HCT116 (cell line): ENCODE data around the gene FRMPD4. TPM values are rescaled to one million over a fixed set of nuclear protein-coding genes. Genes with fewer than 3 reads are reported as not detected.

Source experiments
- ATAC-seq: fragments of 200-7000 bp; cut with Tn5 transposase; 2 replicates; pipeline ENCODE4 v1.9.1; 2020; ENCODE audit warnings: mild to moderate bottlenecking, moderate library complexity
- BruUV-seq: library from RNA; stranded (reverse); fragments of 400-500 nt; replicated peaks from 2 replicates; lab custom pipeline; 2021; lab: Mats Ljungman, UMichigan
- CTCF ChIA-PET: fragments of 300-600 bp; sonication (Branson Sonifier 250); formaldehyde crosslinking; loops from one replicate; lab custom pipeline; 2021; ENCODE audit warnings: antibody characterized with exemption; lab: Charles Lee
- POLR2A ChIA-PET: fragments of 300-600, 350-600 bp; sonication (Branson Sonifier 250); formaldehyde crosslinking; loops from one replicate; lab custom pipeline; 2021; ENCODE audit warnings: antibody characterized with exemption; lab: Charles Lee
- RAD21 ChIA-PET, 2 experiments: fragments of 300-600 bp; sonication (Branson Sonifier 250); formaldehyde crosslinking; loops; one replicate each; lab custom pipeline; 2023; ENCODE audit warnings: low total read pairs in 2 of 2; ENCODE audit not compliant: uncharacterized antibody in 2 of 2, unreplicated experiment in 2 of 2, low non-redundant PET in 1 of 2; lab: Charles Lee
- DNase-seq: peaks from one replicate; pipeline ENCODE4 v3.0.0-alpha.2; 2010; ENCODE audit warnings: low read depth, low spot score
- H2AFZ ChIP-seq: fragments of 200-600 bp; shearing (Covaris generic), sonication (generic); 2 replicates; pipeline ENCODE4 v1.6.1; 2017; ENCODE audit warnings: low read depth, mixed run types, mixed read lengths, antibody characterized with exemption, low read length; ENCODE audit not compliant: poor library complexity, severe bottlenecking
- H3K27ac ChIP-seq: 2 replicates; pipeline ENCODE4 v1.5.1; 2012; ENCODE audit warnings: low read depth, low read length
- H3K27me3 ChIP-seq: fragments of 200-600 bp; sonication (generic); 2 replicates; pipeline ENCODE4 v1.6.1; 2016; ENCODE audit warnings: mixed run types, low read length, mixed read lengths; ENCODE audit not compliant: insufficient read depth
- H3K36me3 ChIP-seq, 2 experiments: fragments of 200-500 bp in 1 of 2; fragments of 200-600 bp in 1 of 2; sonication (Bioruptor generic) in 1 of 2; sonication (generic) in 1 of 2; 2 replicates each; pipeline versions ENCODE4 v1.5.1 to v1.6.1; 2014 to 2016; ENCODE audit warnings: low read length in 2 of 2, inconsistent platforms in 1 of 2, mixed read lengths in 1 of 2, mixed run types in 1 of 2; ENCODE audit not compliant: insufficient read depth in 2 of 2, control insufficient read depth in 1 of 2
- H3K4me1 ChIP-seq, 2 experiments: fragments of 200-600 bp in 1 of 2; sonication (generic) in 1 of 2; 2 replicates each; pipeline versions ENCODE4 v1.5.1 to v1.6.1; 2012 to 2017; ENCODE audit warnings: low read length in 2 of 2, inconsistent platforms in 1 of 2, mild to moderate bottlenecking in 1 of 2, mixed read lengths in 1 of 2, mixed run types in 1 of 2, moderate library complexity in 1 of 2; ENCODE audit not compliant: insufficient read depth in 2 of 2, control insufficient read depth in 1 of 2
- H3K4me2 ChIP-seq: fragments of 200-600 bp; sonication (generic); 2 replicates; pipeline ENCODE4 v1.6.1; 2017; ENCODE audit warnings: mixed run types, low read length, mixed read lengths
- H3K4me3 ChIP-seq, 2 experiments: fragments of 200-600 bp in 1 of 2; sonication (generic) in 1 of 2; replicated peaks in 1 of 2; 2 replicates each; pipeline ENCODE4 v1.5.1; 2011 to 2016; ENCODE audit warnings: low read length in 2 of 2, control low read depth in 1 of 2, low read depth in 1 of 2, mild to moderate bottlenecking in 1 of 2, mixed read lengths in 1 of 2, mixed run types in 1 of 2
- H3K79me2 ChIP-seq: fragments of 200-600 bp; sonication (generic); 2 replicates; pipeline ENCODE4 v1.6.1; 2017; ENCODE audit warnings: mild to moderate bottlenecking, mixed run types, low read length, moderate library complexity, mixed read lengths; ENCODE audit not compliant: insufficient read depth
- H3K9ac ChIP-seq: fragments of 200-600 bp; sonication (generic); 2 replicates; pipeline ENCODE4 v1.6.1; 2016; ENCODE audit warnings: low read length, mixed read lengths
- H3K9me2 ChIP-seq: fragments of 200-600 bp; sonication (generic), shearing (Covaris generic); 2 replicates; pipeline ENCODE4 v1.6.1; 2017; ENCODE audit warnings: mixed run types, mild to moderate bottlenecking, moderate library complexity; ENCODE audit not compliant: insufficient read depth
- H3K9me3 ChIP-seq, 2 experiments: fragments of 200-500 bp in 1 of 2; fragments of 200-600 bp in 1 of 2; sonication (Bioruptor generic) in 1 of 2; sonication (generic) in 1 of 2; 2 replicates each; pipeline ENCODE4 v1.6.1; 2014 to 2017; ENCODE audit warnings: low read length in 2 of 2, mixed read lengths in 2 of 2, inconsistent platforms in 1 of 2, low read depth in 1 of 2, mild to moderate bottlenecking in 1 of 2, mixed run types in 1 of 2, moderate library complexity in 1 of 2; ENCODE audit not compliant: control insufficient read depth in 1 of 2, insufficient read depth in 1 of 2
- H4K20me1 ChIP-seq: fragments of 200-600 bp; sonication (generic), shearing (Covaris generic); 2 replicates; pipeline ENCODE4 v1.6.1; 2017; ENCODE audit warnings: mixed run types, mild to moderate bottlenecking, moderate library complexity; ENCODE audit not compliant: insufficient read depth
- EGR1 ChIP-seq: IDR thresholded peaks from 2 replicates; pipeline ENCODE4 v1.6.1; 2012; ENCODE audit warnings: low read depth
- SIN3A ChIP-seq: IDR thresholded peaks from 2 replicates; pipeline ENCODE4 v1.6.1; 2012; ENCODE audit warnings: low read depth
- ZFX ChIP-seq: fragments of 450-650 bp; IDR thresholded peaks from 2 replicates; pipeline ENCODE4 v1.6.1; 2017
- intact Hi-C: fragments of 100-400 bp; cut with micrococcal nuclease; formaldehyde crosslinking; loops from 2 replicates; pipeline ENCODE4 v1.10.0; 2022
- total RNA-seq: library from RNA; stranded (reverse); gene quantifications from one replicate; pipeline ENCODE4 v1.2.1, GENCODE V29; 2021; ENCODE audit not compliant: unreplicated experiment
- TF ChIP-seq, protein P1 (sequence below), 3 experiments: fragments of 200-600 bp in 1 of 3; sonication (generic) in 1 of 3; IDR thresholded peaks in 2 of 3; conservative IDR thresholded peaks in 1 of 3; 2 replicates each; pipeline ENCODE4 v1.5.1; 2012 to 2017; ENCODE audit warnings: low read depth in 2 of 3, low read length in 2 of 3, antibody characterized with exemption in 1 of 3, borderline replicate concordance in 1 of 3, control low read depth in 1 of 3, mild to moderate bottlenecking in 1 of 3, mixed read lengths in 1 of 3, mixed run types in 1 of 3, moderate library complexity in 1 of 3; ENCODE audit not compliant: insufficient read depth in 1 of 3
- TF ChIP-seq, protein P2 (sequence below): IDR thresholded peaks from 2 replicates; pipeline ENCODE4 v1.6.1; 2012; ENCODE audit warnings: low read depth

The FRMPD4 gene
- total RNA-seq, 1 experiment from 2014 or later = not detected

DNA sequence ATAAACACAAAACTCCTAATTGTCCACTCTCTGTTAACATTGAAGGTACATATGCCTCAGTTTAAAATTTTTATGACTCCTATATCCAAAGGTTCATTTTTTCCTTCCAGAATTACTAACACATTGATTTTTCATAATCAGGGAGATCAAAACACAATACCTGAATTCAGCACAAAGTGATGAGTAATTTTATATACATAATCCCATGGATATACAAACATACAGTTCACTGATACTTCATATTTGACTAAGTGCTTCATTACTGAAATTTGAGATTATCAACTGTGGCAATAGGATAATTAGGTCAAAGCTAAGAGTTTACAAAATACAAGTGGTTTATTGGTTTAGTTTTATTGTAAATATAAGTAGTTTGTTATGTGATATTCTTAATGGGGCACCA lies 476.8 kb downstream of the FRMPD4 start:
- Histone ChIP-seq H4K20me1 (no peaks in the 10 kb centered on the region), H3K79me2 (no peaks in the 10 kb centered on the region), H3K4me1 (no peaks in the 10 kb centered on the region), H3K27me3 (no peaks in the 10 kb centered on the region), H3K9me3 (no peaks in the 10 kb centered on the region), H3K9ac (no peak overlapping the region), H2AFZ (no peak overlapping the region), H3K4me3 (no peak overlapping the region), H3K36me3 (no peaks in the 10 kb centered on the region), H3K4me2 (no peak overlapping the region), H3K9me2 (no peaks in the 10 kb centered on the region), H3K27ac (no peak overlapping the region)
- no peak for TF ChIP-seq ZFX
- TF ChIP-seq, protein P1, sequence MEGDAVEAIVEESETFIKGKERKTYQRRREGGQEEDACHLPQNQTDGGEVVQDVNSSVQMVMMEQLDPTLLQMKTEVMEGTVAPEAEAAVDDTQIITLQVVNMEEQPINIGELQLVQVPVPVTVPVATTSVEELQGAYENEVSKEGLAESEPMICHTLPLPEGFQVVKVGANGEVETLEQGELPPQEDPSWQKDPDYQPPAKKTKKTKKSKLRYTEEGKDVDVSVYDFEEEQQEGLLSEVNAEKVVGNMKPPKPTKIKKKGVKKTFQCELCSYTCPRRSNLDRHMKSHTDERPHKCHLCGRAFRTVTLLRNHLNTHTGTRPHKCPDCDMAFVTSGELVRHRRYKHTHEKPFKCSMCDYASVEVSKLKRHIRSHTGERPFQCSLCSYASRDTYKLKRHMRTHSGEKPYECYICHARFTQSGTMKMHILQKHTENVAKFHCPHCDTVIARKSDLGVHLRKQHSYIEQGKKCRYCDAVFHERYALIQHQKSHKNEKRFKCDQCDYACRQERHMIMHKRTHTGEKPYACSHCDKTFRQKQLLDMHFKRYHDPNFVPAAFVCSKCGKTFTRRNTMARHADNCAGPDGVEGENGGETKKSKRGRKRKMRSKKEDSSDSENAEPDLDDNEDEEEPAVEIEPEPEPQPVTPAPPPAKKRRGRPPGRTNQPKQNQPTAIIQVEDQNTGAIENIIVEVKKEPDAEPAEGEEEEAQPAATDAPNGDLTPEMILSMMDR (IDR thresholded peaks at IDR 0.05 in 2 of 3, conservative IDR thresholded peaks at IDR 0.05 in 1 of 3; ENCODE audit: borderline replicate concordance in 1 of 3, insufficient read depth in 1 of 3, low read depth in 2 of 3, low read length in 2 of 3) = no peak
- TF ChIP-seq EGR1 = no peak
- TF ChIP-seq SIN3A = no peak
- TF ChIP-seq, protein P2, sequence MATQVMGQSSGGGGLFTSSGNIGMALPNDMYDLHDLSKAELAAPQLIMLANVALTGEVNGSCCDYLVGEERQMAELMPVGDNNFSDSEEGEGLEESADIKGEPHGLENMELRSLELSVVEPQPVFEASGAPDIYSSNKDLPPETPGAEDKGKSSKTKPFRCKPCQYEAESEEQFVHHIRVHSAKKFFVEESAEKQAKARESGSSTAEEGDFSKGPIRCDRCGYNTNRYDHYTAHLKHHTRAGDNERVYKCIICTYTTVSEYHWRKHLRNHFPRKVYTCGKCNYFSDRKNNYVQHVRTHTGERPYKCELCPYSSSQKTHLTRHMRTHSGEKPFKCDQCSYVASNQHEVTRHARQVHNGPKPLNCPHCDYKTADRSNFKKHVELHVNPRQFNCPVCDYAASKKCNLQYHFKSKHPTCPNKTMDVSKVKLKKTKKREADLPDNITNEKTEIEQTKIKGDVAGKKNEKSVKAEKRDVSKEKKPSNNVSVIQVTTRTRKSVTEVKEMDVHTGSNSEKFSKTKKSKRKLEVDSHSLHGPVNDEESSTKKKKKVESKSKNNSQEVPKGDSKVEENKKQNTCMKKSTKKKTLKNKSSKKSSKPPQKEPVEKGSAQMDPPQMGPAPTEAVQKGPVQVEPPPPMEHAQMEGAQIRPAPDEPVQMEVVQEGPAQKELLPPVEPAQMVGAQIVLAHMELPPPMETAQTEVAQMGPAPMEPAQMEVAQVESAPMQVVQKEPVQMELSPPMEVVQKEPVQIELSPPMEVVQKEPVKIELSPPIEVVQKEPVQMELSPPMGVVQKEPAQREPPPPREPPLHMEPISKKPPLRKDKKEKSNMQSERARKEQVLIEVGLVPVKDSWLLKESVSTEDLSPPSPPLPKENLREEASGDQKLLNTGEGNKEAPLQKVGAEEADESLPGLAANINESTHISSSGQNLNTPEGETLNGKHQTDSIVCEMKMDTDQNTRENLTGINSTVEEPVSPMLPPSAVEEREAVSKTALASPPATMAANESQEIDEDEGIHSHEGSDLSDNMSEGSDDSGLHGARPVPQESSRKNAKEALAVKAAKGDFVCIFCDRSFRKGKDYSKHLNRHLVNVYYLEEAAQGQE = no peak
- intact Hi-C loops = no loop called here
- no TSS peak for BruUV-seq
- ATAC-seq = no peak
- no peak for DNase-seq
- ChIA-PET POLR2A (no interaction called here), CTCF (no interaction called here), RAD21 (no interaction called here)
